Tongue (tissue), 2 donors: ENCODE data around the gene KLHL14. TPM values are rescaled to one million over a fixed set of nuclear protein-coding genes. Genes with fewer than 3 reads are reported as not detected.
"Not testable (repeated sequence)": the region's sequence is repeated elsewhere in the genome, so short reads cannot be mapped to it uniquely, and the experiment has no call there.

Source experiments
- DNase-seq: peaks from one replicate; pipeline ENCODE4 v3.0.0-alpha.2; 2015
- total RNA-seq: library from RNA; depleted of rRNA; stranded (reverse); fragments of >200 nt; gene quantifications from one replicate; pipeline ENCODE4 v1.2.3, GENCODE V29; 2014

The KLHL14 gene
- total RNA-seq, 1 donor from 2014 or later, result 1.3 TPM

GRCh38 chr18:32714571-32715148, 58.2 kb downstream of the KLHL14 start:
- peak; percentile 90 for DNase-seq

GRCh38 chr18:32712860-32713259, 60.0 kb downstream of the KLHL14 start:
- no peak for DNase-seq

GRCh38 chr18:32711862-32712261, 61.0 kb downstream of the KLHL14 start:
- no peak for DNase-seq

- DNase-seq, result no peak
These were observed 65.2 kb downstream of the KLHL14 start for GRCh38 chr18:32707586-32707985.

GRCh38 chr18:32707147-32707546, 65.7 kb downstream of the KLHL14 start:
- DNase-seq, result no peak

- DNase-seq, result peak; percentile 15
These were observed 71.5 kb downstream of the KLHL14 start for GRCh38 chr18:32701313-32701712.

- no peak for DNase-seq
These were observed 74.7 kb downstream of the KLHL14 start for GRCh38 chr18:32698153-32698552.

- no peak for DNase-seq
These were observed 76.4 kb downstream of the KLHL14 start for GRCh38 chr18:32696376-32696775.

GRCh38 chr18:32695534-32695933, 77.3 kb downstream of the KLHL14 start:
- DNase-seq, result no peak

GRCh38 chr18:32688821-32689220, 84.0 kb downstream of the KLHL14 start:
- no peak for DNase-seq

- no peak for DNase-seq
These were observed 87.9 kb downstream of the KLHL14 start for GRCh38 chr18:32684940-32685339.

- no peak for DNase-seq
These were observed 88.7 kb downstream of the KLHL14 start for GRCh38 chr18:32684096-32684495.

- DNase-seq, result no peak
These were observed 89.8 kb downstream of the KLHL14 start for GRCh38 chr18:32683044-32683443.

GRCh38 chr18:32677578-32677977, 95.2 kb downstream of the KLHL14 start:
- no peak for DNase-seq

- DNase-seq, result no peak
These were observed 98.3 kb downstream of the KLHL14 start for GRCh38 chr18:32674491-32674890.

- DNase-seq, result no peak
These were observed 100.4 kb downstream of the KLHL14 start for GRCh38 chr18:32672398-32672797.

- DNase-seq, result no peak
These were observed 102.1 kb downstream of the KLHL14 start for GRCh38 chr18:32670727-32671126.

- no peak for DNase-seq
These were observed 103.2 kb downstream of the KLHL14 start for GRCh38 chr18:32669549-32670165.

- no peak for DNase-seq
These were observed 103.9 kb downstream of the KLHL14 start for GRCh38 chr18:32668956-32669355.

GRCh38 chr18:32661486-32662299, 111.1 kb downstream of the KLHL14 start:
- DNase-seq, result no peak

- DNase-seq, result not testable (repeated sequence)
These were observed 118.3 kb downstream of the KLHL14 start for GRCh38 chr18:32654507-32654906.

- DNase-seq, result not testable (repeated sequence)
These were observed 135.2 kb downstream of the KLHL14 start for GRCh38 chr18:32637659-32638058.

GRCh38 chr18:32637226-32637625, 135.6 kb downstream of the KLHL14 start:
- no peak for DNase-seq
